GM12891 (cell line): Measurements from ENCODE around the gene KLB.
"Not testable (repeated sequence)": the region's sequence is repeated elsewhere in the genome, so short reads cannot be mapped to it uniquely, and the experiment has no call there.

Experiments used
- POLR2A ChIP-seq: IDR thresholded peaks from 2 replicates; pipeline ENCODE4 v1.6.1; 2011; ENCODE audit warnings: low read depth, low read length, control low read depth
- TAF1 ChIP-seq: IDR thresholded peaks from 2 replicates; pipeline ENCODE4 v1.6.1; 2011; ENCODE audit warnings: low read depth, low read length, control low read depth

GRCh38 chr4:39458161-39458504 lies 51.4 kb downstream of the KLB start:
- not testable (repeated sequence) for TF ChIP-seq POLR2A, TAF1
